ENCODE data around the gene TMEM62.

The TMEM62 gene

GRCh38 chr15:43133430-43134156, at the start of gene TMEM62:
TMEM62 (plus strand) TSS chr15:43133586; CDS start chr15:43133803, 217 bp downstream.
- DNase-seq, result peak; percentile 84

- DNase-seq, result no peak
Measured at GRCh38 chr15:43085921-43086320, 47.5 kb upstream of the TMEM62 start.

- no peak for DNase-seq
Measured at GRCh38 chr15:43086551-43086950, 46.8 kb upstream of the TMEM62 start.

GRCh38 chr15:43091859-43092258, 41.5 kb upstream of the TMEM62 start:
- DNase-seq, result no peak

GRCh38 chr15:43093026-43093425, 40.4 kb upstream of the TMEM62 start:
- no peak for DNase-seq

GRCh38 chr15:43094416-43095030, 38.9 kb upstream of the TMEM62 start:
- no peak for DNase-seq

GRCh38 chr15:43095243-43095642, 38.1 kb upstream of the TMEM62 start:
- DNase-seq, result no peak

GRCh38 chr15:43095708-43096347, 37.6 kb upstream of the TMEM62 start:
- no peak for DNase-seq

GRCh38 chr15:43096411-43096810, 37.0 kb upstream of the TMEM62 start:
- DNase-seq, result no peak

GRCh38 chr15:43099105-43099845, 34.1 kb upstream of the TMEM62 start:
- no peak for DNase-seq

GRCh38 chr15:43100971-43101370, 32.4 kb upstream of the TMEM62 start:
- no peak for DNase-seq

GRCh38 chr15:43102187-43102586, 31.2 kb upstream of the TMEM62 start:
- DNase-seq, result no peak

- no peak for DNase-seq
Measured at GRCh38 chr15:43103907-43104306, 29.5 kb upstream of the TMEM62 start.

GRCh38 chr15:43104426-43104825, 29.0 kb upstream of the TMEM62 start:
- no peak for DNase-seq

GRCh38 chr15:43105077-43105736, 28.2 kb upstream of the TMEM62 start:
- peak; percentile 72 for DNase-seq

GRCh38 chr15:43105778-43106485, 27.5 kb upstream of the TMEM62 start, which contains the start of gene UBR1:
UBR1 (minus strand) TSS chr15:43106038; CDS start chr15:43106022, 16 bp downstream.
- DNase-seq, result peak; percentile 96

- no peak for DNase-seq
Measured at GRCh38 chr15:43106486-43106829, 26.9 kb upstream of the TMEM62 start.

GRCh38 chr15:43107751-43108150, 25.6 kb upstream of the TMEM62 start:
- no peak for DNase-seq

- no peak for DNase-seq
Measured at GRCh38 chr15:43111354-43111753, 22.0 kb upstream of the TMEM62 start.

- no peak for DNase-seq
Measured at GRCh38 chr15:43118286-43118685, 15.1 kb upstream of the TMEM62 start.

GRCh38 chr15:43118829-43119228, 14.6 kb upstream of the TMEM62 start:
- DNase-seq, result no peak

- no peak for DNase-seq
Measured at GRCh38 chr15:43121863-43122262, 11.5 kb upstream of the TMEM62 start.

Measured in activated effector memory CD4-positive, alpha-beta T cell treated with anti-CD3 and anti-CD28 coated beads, Interleukin-2, amount 50 U/mL, for 16 hours (primary cell).